DMS53 treated with DMSO at 0.1 percent for 48 hours (cell line): ENCODE data around the gene IQCK.
A peak's percentile ranks its signal among the peaks of the same experiment; 100 is the strongest.
"Not testable (repeated sequence)": the region's sequence is repeated elsewhere in the genome, so short reads cannot be mapped to it uniquely, and the experiment has no call there.

Experiments used
- DNase-seq: peaks from one replicate; lab custom pipeline; 2025; ENCODE audit not compliant: unreplicated experiment; lab: John Stamatoyannopoulos, UW

Gene IQCK, protein sequence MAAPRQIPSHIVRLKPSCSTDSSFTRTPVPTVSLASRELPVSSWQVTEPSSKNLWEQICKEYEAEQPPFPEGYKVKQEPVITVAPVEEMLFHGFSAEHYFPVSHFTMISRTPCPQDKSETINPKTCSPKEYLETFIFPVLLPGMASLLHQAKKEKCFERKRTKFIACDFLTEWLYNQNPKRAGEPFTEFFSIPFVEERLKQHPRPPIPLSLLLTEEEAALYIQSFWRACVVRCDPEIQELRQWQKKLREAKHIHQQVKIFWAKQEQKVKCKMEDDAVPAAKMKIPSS

GRCh38 chr16:19717741-19718623 is at the start of gene IQCK, which contains the start of gene KNOP1:
IQCK (plus strand) TSS chr16:19718271; CDS start chr16:19718307, 36 bp downstream.
KNOP1 (minus strand) TSS chr16:19718227; CDS start chr16:19715035, 3,192 bp downstream.
- peak; percentile 51 for DNase-seq

DNA sequence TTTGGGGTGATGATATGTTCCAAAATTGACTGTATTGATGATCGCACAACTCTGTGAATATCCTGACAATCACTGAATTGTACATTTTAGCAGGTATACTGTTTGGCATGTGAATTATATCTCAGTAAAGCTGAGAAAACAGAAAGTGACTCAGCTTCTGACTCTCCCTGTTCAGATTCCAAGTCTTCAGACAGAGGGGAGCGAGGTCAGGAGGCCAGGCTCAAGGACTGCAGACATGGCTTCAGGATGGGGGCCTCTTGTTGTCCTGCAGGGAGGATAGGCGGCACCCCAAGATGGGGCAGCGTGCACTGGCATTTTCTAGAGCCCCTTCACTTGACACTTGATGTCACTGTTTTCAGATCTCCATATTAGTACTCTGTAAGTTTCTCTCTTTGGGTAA is 45.7 kb upstream of the IQCK start:
- DNase-seq = no peak

DNA sequence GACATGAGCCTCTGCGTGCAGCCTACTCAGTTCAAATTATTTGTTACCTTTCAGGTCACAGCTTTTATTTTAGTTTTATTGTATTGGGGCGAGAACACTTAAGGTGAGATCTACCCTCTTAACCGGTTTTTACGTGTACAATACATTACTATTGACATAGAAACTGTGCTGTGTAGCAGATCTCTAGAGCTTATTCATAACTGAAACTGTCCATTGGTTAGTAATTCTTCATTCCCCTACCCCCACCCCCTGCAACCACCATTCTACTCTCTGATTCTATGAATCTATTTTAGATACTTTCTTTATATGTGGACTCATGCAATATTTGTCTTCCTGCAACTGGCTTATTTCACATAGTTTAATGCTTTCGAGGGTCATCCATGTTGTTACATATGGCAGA is 43.6 kb upstream of the IQCK start:
- no peak for DNase-seq

DNA sequence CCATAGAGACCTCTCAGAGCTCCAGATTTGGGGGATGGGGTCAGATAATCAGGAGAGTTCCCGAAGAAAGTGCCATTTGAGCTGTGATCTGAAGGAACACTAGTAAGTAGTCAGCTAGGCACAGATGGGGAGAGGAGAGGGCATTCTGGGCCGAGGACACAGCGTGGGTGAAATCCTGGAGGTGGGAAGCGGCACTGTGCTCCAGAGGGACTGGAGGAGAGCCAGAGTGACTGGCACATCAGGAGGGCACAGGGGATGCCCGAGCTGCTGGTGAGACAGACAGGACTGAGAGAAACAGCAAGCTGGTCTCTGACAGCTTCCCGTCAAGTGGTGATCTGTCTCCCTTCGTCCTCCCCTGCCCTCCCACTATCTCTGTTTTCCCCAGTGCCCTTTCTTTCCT is 40.7 kb upstream of the IQCK start:
- DNase-seq = no peak

GRCh38 chr16:19678804-19679203 is 39.3 kb upstream of the IQCK start:
- no peak for DNase-seq

DNA sequence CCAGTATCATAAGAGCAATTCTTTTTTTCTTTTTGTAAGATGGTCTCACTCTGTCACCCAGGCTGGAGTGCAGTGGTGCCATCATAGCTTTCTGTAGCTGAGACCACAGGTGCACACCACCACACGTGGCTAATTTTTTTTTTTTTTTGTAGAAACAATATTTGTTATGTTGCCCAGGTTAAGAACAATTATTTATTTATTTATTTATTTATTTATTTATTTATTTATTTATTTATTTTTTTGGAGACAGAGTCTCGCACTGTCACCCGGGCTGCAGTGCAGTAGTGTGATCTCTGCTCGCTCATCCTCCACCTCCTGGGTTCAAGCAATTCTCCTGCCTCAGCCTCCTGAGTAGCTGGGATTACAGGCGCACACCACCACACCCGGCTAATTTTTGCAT is 38.8 kb upstream of the IQCK start:
- not testable (repeated sequence) for DNase-seq

- no peak for DNase-seq
Observed at GRCh38 chr16:19680881-19681340, 37.2 kb upstream of the IQCK start.

DNA sequence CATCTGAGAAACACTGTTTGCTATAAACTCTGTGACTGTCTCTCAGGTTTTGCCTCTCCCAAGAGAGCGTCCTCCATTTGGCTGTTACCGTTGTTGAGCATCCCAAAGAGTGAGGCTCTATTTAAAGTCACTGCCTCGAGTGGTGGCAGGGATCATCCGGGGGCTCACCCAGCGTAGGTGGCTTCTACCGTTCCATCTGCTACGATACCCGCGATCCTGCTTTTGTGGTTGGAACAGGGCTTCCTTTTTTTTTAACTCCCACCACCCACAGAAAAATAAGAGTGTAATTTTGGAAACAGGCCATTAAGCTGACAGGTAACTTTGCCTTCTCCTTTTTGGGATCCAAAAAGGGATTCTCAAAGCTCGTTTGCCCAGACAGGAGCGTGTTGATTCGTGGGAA is 36.4 kb upstream of the IQCK start:
- DNase-seq = no peak

GRCh38 chr16:19683453-19684236 is 34.4 kb upstream of the IQCK start:
- DNase-seq = no peak

DNA sequence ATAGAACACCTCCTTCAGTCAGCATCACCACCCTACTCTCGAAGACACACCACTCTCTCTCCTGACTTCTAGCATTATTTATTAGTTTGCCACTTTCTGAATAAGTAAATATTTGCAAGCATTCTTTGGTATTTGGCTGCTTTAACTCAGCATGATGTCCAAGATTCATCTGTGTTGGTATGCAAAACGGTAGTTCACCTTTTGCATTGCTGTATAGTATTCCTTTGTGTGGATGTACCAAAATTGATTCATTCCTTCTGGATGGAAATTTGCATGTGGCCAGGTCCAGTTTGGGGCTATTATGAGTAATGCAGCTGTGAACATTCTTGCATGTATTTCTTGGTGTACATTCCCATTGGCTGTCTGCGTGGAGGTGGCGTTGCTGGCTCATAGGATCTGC is 32.9 kb upstream of the IQCK start:
- DNase-seq = no peak

DNA sequence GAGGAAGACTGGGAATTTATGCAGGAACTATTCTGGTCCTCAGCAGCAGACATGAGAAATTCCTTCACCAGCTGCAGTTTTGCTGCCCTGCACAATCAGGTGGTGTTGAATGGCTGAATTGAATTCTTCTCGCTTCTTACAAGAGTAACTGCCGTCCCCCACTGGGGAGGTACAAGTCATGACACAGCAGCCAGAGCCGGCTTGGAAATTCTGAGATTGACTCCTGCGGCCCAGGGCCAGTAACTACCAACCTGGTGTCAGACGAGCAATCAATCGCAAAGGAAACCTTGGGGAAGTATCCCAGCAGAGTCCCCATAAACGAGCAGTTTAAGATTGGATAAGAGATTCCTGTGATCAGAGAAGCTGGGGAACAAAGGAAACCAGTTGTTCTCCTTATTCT is 30.8 kb upstream of the IQCK start:
- DNase-seq = no peak

GRCh38 chr16:19688396-19689024 is 29.6 kb upstream of the IQCK start:
- no peak for DNase-seq

- DNase-seq = no peak
Observed at GRCh38 chr16:19689342-19689741, 28.7 kb upstream of the IQCK start.

GRCh38 chr16:19690196-19690595 is 27.9 kb upstream of the IQCK start:
- DNase-seq = no peak

- DNase-seq = no peak
Observed at GRCh38 chr16:19691161-19691711, 26.8 kb upstream of the IQCK start.

DNA sequence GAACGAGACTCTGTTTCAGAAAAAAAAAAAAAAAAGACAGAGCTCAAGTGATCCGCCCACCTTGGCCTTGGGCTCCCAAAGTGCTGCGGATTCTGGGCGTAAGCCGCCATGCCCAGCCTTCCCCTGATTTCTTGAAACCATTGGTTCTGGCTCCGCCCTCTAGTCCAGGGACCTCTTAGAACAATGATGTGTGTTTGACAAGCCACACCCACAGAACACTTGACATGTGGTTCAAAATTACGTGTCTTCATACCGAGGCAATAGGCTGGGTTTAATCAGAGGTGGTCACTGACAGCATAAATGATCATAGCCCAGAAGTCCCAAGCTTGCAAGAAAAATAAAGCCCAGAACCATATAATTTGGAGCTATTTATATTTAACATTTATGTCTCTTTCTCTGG is 23.1 kb upstream of the IQCK start:
- DNase-seq = no peak

GRCh38 chr16:19696328-19696727 is 21.7 kb upstream of the IQCK start:
- peak; percentile 4 for DNase-seq

DNA sequence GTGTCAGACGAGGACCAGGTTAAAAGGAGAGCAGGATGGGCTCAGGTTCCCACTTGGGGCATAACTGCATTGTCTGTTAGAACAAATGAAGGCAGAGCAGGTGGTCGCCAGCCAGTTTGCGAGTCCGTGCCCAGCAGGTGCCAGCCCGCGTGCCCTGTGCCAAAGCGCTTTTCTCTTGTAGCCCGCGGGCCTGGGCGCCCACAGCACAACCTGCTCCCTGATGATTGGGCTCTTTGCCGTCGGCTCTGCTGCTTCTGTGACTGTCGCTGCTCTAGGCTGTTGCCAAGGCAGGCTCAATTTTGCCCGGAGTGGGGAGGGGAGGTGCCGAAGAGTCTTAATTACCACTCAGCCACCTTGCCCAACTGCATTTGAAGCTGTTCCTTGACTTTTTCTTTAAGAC is 21.1 kb upstream of the IQCK start:
- DNase-seq = no peak

DNA sequence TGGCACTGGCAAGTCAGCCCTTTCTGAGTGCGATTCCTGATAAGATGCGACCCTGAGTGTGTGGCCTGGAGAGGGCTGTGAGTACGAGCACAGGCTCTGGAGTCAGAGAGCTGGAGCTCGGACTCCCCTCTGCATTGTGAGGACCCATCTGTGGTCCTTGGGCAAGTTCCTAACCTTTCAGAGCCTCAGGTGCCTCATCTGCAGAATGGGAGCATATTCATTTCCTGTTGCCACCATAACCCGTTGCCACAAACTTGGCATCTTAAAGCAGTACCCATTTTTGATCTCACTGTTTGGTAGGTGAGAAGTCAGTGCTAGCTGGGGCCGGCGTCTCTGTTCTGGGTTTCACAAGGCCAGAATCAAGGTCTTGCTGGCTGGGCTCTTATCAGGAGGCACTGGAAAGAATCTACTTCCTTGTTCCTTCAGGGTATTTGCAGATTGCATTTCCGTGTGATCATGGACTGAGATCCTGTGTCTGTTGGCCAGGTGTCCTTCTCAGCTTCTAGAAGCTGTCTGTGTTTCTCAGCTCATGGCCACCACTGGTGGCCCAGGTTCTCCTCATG is 20.2 kb upstream of the IQCK start:
- no peak for DNase-seq
